Testis (tissue), 2 donors: ENCODE data around the gene VWF.

Experiments used
- CTCF ChIP-seq, 3 experiments: fragments of 450-650 bp in 2 of 3; fragments of 200-600 bp in 1 of 3; sonication (generic) in 1 of 3; IDR thresholded peaks; one replicate each; pipeline ENCODE4 v1.5.1; 2016 to 2019; ENCODE audit warnings: antibody characterized with exemption in 3 of 3, mild to moderate bottlenecking in 2 of 3, moderate library complexity in 1 of 3
- POLR2A ChIP-seq: fragments of 450-650 bp; IDR thresholded peaks from one replicate; pipeline ENCODE4 v1.6.1; 2017; ENCODE audit warnings: antibody characterized with exemption, mild to moderate bottlenecking, moderate library complexity

- TF ChIP-seq POLR2A (no peak), CTCF (IDR thresholded peaks at IDR 0.05) (no peak)
Observed at GRCh38 chr12:5921027-5921909, 203.2 kb downstream of the VWF start.
